Ishikawa (cell line): ENCODE data around the gene HUS1.

ENCODE experiments used
- CEBPB ChIP-seq: IDR thresholded peaks from 2 replicates; pipeline ENCODE4 v1.6.1; 2012
- CREB1 ChIP-seq: IDR thresholded peaks from 2 replicates; pipeline ENCODE4 v1.6.1; 2012; ENCODE audit warnings: low read depth
- EGR1 ChIP-seq: IDR thresholded peaks from 2 replicates; pipeline ENCODE4 v1.6.1; 2012
- EP300 ChIP-seq: IDR thresholded peaks from 2 replicates; pipeline ENCODE4 v1.6.1; 2012; ENCODE audit warnings: borderline replicate concordance
- FOXM1 ChIP-seq: IDR thresholded peaks from 2 replicates; pipeline ENCODE4 v1.6.1; 2012; ENCODE audit warnings: low read depth, borderline replicate concordance
- NFIC ChIP-seq: IDR thresholded peaks from 2 replicates; pipeline ENCODE4 v1.6.1; 2012
- RAD21 ChIP-seq: IDR thresholded peaks from 2 replicates; pipeline ENCODE4 v1.6.1; 2012; ENCODE audit warnings: low read depth
- TAF1 ChIP-seq: IDR thresholded peaks from 2 replicates; pipeline ENCODE4 v1.6.1; 2012; ENCODE audit warnings: low read depth, mild to moderate bottlenecking
- TCF12 ChIP-seq: IDR thresholded peaks from 2 replicates; pipeline ENCODE4 v1.6.1; 2012; ENCODE audit warnings: low read depth
- TEAD4 ChIP-seq: IDR thresholded peaks from 2 replicates; pipeline ENCODE4 v1.6.1; 2012
- YY1 ChIP-seq: IDR thresholded peaks from 2 replicates; pipeline ENCODE4 v1.6.1; 2012; ENCODE audit warnings: low read depth
- ZBTB7A ChIP-seq: IDR thresholded peaks from 2 replicates; pipeline ENCODE4 v1.6.1; 2012; ENCODE audit warnings: low read depth
- TF ChIP-seq, protein P1 (sequence below): IDR thresholded peaks from 2 replicates; pipeline ENCODE4 v1.6.1; 2012
- TF ChIP-seq, protein P2 (sequence below): IDR thresholded peaks from 2 replicates; pipeline ENCODE4 v1.6.1; 2012
- TF ChIP-seq, protein P3 (sequence below): IDR thresholded peaks from 2 replicates; pipeline ENCODE4 v1.6.1; 2012; ENCODE audit warnings: low read depth, mild to moderate bottlenecking

HUS1 gene

DNA sequence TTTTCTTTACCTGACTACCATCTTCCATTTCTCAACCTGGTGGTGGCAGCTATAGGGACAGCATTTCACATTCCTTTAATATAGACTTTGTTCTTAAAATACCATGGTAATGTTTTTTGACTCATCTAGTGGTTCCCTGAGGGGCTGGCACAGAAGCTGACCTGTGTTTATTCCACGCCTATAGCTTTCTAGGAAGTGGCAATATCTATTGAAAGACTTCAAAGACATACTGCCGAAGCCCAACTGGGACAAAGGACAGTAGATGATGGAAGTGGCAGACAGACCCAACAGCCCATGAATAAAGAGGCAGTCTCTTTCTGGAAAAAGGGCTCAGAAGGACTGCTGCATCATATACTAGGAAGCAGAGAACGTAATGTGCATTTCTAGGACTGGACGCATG lies 38.3 kb upstream of the HUS1 start:
- no peak for TF ChIP-seq YY1
- no peak for TF ChIP-seq CREB1
- no peak for TF ChIP-seq TCF12
- no peak for TF ChIP-seq ZBTB7A
- no peak for TF ChIP-seq TEAD4
- no peak for TF ChIP-seq FOXM1
- TF ChIP-seq, protein P1, sequence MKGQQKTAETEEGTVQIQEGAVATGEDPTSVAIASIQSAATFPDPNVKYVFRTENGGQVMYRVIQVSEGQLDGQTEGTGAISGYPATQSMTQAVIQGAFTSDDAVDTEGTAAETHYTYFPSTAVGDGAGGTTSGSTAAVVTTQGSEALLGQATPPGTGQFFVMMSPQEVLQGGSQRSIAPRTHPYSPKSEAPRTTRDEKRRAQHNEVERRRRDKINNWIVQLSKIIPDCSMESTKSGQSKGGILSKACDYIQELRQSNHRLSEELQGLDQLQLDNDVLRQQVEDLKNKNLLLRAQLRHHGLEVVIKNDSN, result no peak
- TF ChIP-seq RAD21, result no peak
- TF ChIP-seq, protein P2, sequence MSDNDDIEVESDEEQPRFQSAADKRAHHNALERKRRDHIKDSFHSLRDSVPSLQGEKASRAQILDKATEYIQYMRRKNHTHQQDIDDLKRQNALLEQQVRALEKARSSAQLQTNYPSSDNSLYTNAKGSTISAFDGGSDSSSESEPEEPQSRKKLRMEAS, result no peak
- TF ChIP-seq EP300, result no peak
- no peak for TF ChIP-seq NFIC
- TF ChIP-seq TAF1, result no peak

DNA sequence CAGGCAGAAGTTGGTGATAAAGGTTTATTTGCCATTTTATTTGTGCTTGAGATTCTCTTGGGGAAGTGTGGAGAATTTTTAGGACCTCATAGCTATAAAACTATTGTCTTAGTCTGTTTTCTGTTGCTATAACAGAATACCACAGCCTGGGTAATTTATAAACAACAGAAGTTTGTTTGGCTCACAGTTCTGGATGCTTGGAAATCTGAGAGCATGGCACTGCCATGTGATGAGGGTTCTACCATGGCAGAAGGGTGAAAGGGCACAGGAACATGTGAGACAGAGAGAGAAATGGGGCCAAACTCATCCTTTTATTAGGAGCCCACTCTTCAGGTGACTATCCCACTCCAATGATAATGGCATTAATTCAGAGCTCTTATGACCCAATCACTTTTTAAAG lies 37.2 kb upstream of the HUS1 start:
- TF ChIP-seq TAF1, result no peak
- no peak for TF ChIP-seq YY1
- TF ChIP-seq, protein P1, result no peak
- no peak for TF ChIP-seq CREB1

DNA sequence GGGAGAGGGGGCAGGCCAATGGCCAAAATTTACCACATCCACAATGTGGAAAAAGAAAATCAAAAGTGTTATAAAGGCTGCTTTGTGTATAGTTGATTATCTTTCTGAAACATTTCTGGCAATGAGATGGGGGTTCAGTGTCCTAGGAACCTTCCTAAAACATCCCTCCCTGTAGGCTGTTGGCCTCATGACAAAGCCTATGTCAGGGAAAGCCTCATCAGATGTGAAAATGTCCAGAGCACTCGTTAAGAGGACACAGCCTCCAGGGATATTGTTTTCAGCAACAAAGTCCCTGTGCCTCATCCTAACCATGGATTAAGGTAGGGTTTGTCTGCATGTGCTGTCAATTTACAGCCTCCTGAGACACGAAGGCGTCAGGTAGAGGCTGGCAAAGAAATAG lies 32.5 kb upstream of the HUS1 start:
- TF ChIP-seq, protein P2, result no peak
- TF ChIP-seq, protein P1, result no peak
- TF ChIP-seq NFIC, result no peak
- TF ChIP-seq ZBTB7A, result no peak
- TF ChIP-seq TEAD4, result no peak

DNA sequence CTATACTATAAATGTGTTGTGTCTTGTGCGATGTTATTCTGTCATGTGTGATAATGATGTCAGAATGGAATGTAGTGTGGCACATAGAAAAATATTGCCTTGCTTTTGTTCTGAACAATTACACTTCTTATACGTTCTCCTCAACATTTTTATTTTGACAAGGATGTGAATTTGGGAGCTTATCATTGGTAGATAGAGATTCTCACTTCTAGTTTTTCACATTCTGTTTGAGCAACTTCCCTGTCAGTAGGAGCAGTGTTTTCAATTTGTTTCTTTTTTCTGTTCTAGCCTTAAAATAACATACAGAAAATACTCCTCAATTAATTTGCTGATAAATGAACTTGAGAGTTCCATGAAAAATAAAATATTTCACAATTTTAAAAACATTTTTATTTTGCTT lies 31.9 kb upstream of the HUS1 start:
- TF ChIP-seq CREB1 (no peak), FOXM1 (no peak), RAD21 (no peak), NFIC (no peak), EGR1 (no peak), EP300 (no peak), ZBTB7A (no peak), CEBPB (no peak), YY1 (no peak), TEAD4 (no peak), TAF1 (no peak), TCF12 (no peak)
- TF ChIP-seq, protein P3, sequence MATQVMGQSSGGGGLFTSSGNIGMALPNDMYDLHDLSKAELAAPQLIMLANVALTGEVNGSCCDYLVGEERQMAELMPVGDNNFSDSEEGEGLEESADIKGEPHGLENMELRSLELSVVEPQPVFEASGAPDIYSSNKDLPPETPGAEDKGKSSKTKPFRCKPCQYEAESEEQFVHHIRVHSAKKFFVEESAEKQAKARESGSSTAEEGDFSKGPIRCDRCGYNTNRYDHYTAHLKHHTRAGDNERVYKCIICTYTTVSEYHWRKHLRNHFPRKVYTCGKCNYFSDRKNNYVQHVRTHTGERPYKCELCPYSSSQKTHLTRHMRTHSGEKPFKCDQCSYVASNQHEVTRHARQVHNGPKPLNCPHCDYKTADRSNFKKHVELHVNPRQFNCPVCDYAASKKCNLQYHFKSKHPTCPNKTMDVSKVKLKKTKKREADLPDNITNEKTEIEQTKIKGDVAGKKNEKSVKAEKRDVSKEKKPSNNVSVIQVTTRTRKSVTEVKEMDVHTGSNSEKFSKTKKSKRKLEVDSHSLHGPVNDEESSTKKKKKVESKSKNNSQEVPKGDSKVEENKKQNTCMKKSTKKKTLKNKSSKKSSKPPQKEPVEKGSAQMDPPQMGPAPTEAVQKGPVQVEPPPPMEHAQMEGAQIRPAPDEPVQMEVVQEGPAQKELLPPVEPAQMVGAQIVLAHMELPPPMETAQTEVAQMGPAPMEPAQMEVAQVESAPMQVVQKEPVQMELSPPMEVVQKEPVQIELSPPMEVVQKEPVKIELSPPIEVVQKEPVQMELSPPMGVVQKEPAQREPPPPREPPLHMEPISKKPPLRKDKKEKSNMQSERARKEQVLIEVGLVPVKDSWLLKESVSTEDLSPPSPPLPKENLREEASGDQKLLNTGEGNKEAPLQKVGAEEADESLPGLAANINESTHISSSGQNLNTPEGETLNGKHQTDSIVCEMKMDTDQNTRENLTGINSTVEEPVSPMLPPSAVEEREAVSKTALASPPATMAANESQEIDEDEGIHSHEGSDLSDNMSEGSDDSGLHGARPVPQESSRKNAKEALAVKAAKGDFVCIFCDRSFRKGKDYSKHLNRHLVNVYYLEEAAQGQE, result no peak
- TF ChIP-seq, protein P2, result no peak
- TF ChIP-seq, protein P1, result no peak

DNA sequence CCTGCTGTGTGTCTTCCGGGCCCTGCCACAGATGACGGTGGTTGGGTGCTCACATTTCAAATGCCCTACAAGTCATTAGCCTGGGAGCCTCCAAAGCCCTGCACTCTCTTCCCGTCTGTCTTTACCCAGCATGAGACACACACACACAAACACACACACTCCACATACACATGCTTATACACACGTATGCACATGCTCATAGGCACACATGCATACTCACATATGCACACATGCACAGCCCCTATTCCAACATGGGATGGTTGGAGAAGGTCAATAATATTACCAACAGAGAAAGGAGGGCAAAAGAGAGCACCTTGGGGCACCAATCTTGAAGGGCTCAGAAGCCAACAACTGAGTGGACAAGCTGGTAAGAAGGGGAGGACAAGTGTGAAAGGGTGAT lies 30.5 kb upstream of the HUS1 start:
- TF ChIP-seq FOXM1, result no peak
- TF ChIP-seq, protein P2, result no peak
- TF ChIP-seq TCF12, result no peak

DNA sequence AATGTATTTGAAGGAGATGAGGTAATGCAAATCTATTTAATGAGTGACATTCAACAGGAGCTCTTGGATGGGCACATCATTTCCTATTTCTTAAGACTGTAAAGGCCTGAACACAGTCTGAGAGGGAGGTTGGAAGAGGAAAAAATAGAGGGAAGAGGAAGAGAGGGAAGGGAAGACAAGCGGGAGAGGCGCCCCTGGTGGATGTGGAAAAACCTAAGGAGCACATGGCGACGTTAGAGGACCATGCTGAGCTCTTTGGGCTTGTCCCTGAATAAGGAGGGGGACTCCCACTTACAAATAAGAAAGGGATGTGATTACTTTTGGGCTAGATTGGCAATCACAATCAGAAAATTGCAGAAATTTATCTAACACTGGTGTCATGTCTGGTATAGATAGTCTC lies 29.8 kb upstream of the HUS1 start:
- TF ChIP-seq TCF12 (no peak), CEBPB (no peak), CREB1 (no peak), TAF1 (no peak), FOXM1 (no peak), EGR1 (no peak), ZBTB7A (no peak), NFIC (no peak), EP300 (no peak)
- TF ChIP-seq, protein P3, result no peak
- TF ChIP-seq, protein P1, result no peak
